Measurements from ENCODE around the gene EGLN1.

EGLN1 gene

DNA sequence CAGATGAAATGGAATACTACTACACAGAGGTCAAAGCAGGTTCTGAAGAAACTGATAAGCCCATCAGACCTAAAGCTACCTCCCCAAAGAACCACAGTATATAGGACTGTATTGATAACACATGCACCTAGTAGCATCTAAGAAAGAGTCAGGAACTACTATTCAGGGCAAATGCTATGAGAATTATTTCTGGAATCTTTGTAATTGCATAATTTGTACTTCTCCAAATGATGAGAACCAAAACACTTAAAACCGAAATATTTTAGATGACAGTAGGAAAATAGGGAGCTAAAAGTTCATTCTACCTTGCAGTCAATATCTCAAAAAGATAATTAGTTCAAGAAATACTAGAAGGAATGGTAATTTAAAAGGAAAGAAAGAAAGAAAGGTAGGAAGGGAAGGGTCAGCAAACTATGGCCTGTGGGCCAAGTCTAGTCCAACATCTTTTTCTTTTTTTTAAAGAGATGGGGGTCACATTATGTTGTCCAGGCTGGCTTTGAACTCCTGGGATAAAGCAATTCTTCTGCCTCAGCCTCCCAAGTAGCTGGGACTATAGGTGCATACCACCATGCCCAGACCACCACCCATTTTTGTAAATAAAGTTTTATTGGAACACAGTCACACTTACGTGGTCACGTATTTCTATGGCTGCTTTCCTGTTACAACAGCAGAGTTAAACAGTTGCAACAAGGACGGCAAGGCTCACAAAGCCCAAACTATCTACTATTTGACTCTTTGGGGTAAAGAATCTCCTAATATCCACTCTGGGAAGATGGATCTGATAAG lies 24.0 kb downstream of the EGLN1 start:
- no peak for DNase-seq (ENCODE audit: low read depth in 2 of 2)

GRCh38 chr1:231396643-231397042 lies 25.4 kb downstream of the EGLN1 start:
- no peak for DNase-seq (ENCODE audit: low read depth in 2 of 2)

DNA sequence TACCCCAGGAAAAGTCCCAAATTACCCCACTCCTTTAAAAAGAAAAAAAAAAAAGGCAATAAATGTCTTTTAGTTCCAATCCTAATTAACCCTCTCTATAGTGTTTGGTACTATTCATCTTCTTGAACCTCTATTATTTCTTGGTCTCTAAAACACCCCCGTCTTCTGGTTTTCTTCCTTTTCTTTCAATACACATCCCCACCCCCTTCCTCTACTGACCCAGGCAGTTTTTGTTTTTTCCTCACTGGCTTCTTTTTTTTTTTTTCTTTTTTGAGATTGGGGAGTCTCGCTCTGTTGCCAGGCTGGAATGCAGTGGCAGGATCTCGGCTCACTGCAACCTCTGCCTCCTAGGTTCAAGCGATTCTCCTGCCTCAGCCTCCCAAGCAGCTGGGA lies 26.1 kb downstream of the EGLN1 start:
- no peak for DNase-seq (ENCODE audit: low read depth in 2 of 2)

GRCh38 chr1:231395076-231395997 lies 26.8 kb downstream of the EGLN1 start:
- DNase-seq (ENCODE audit: low read depth in 2 of 2) = no peak

DNA sequence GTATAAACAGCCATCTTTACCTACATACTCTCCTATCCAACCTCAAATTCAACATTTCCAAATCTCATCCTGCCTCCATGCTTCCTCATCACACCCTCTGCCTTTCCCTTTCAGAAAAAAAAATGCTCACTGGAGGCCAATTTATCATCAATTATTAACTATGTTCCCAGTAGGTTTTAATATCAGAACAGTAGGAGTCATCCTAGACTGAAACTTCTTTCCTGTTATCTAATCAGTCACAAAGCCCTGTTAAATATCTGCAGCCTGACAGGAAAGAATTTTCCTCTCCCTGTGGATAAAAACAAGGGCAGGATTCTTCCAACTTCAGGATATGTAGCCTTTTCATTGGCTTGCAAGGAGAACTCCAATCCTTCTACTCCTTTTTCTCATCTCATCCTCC lies 28.4 kb downstream of the EGLN1 start:
- DNase-seq (ENCODE audit: low read depth in 2 of 2) = no peak

DNA sequence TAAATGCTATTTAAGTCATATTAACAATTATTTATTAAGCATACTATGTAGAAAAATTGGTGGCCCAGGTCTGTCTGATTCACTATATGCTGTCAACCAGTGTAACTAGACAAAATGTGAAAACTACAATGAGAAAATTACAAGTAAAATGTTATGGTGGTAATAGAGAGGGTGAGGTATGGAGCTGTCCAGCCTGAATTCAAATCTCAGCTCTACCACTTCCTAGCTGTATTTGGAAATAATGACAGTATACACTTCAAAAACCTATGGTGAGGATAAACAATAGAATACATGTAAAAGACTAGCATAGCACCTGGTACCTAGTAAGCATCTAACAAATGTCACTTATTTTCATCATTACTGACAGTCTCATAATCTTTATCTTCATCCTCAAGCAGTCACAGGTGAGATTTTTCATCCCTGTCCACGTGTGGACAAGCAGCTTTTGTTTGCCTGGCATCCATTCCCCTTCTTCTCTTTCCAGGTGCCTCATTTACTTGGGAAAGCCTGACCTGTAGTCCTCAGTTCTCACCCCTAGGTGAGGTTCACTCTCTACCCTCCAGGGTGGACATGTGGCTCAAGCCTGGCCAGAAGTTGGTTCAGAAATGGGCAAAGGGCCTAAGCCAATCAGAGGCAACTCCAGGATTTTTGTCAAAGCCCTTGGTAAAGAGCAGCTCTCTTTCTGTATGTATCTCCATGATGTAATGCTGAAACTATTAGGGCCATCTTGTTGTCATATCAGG lies 29.5 kb downstream of the EGLN1 start:
- DNase-seq (ENCODE audit: low read depth in 2 of 2) = no peak

GRCh38 chr1:231390071-231390470 lies 32.0 kb downstream of the EGLN1 start:
- no peak for DNase-seq (ENCODE audit: low read depth in 2 of 2)

DNA sequence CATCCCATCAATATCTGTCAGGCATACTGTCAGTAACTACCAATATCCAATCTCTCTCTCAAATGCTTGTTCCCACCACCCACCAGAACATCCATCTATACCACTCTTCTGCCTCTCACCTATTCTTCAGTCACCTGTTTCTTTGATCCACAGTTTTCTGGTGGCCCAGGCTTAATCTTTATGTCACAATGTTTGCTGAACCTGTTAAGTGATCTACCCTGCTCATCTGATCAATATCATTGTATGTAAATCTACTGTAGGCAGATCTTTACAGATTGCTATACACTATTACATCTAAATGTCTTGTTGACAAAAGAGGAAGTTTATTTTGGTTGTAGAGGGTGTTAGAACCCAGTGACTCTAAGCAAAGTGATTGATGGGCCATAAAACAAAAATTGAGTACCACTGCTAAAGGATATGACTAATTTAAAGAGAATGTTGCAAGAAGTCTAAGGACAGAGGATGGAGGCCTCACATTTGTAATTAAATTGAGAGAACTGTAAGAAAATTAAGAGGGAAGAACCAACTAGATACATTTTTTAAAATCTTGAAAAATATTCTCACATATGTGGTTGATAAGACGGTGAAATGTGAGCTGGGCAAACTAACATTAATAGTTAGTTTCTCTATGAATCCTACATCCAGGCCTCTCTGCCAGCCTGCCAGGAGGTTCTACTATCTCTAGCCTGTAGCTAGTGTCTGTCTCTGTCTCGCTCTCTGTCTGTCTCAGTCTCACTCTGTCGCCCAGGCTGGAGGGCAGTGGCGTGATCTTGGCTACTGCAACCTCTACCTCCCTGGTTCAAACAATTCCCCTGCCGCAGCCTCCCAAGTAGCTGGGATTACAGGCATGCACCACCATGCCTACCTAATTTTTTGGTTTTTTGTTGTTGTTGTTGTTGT lies 34.1 kb downstream of the EGLN1 start:
- DNase-seq (ENCODE audit: low read depth in 2 of 2) = no peak

- no peak for DNase-seq (ENCODE audit: low read depth in 2 of 2)
Observed at GRCh38 chr1:231386466-231386865, 35.6 kb downstream of the EGLN1 start.

- no peak for DNase-seq (ENCODE audit: low read depth in 2 of 2)
Observed at GRCh38 chr1:231385416-231385748, 36.7 kb downstream of the EGLN1 start.

DNA sequence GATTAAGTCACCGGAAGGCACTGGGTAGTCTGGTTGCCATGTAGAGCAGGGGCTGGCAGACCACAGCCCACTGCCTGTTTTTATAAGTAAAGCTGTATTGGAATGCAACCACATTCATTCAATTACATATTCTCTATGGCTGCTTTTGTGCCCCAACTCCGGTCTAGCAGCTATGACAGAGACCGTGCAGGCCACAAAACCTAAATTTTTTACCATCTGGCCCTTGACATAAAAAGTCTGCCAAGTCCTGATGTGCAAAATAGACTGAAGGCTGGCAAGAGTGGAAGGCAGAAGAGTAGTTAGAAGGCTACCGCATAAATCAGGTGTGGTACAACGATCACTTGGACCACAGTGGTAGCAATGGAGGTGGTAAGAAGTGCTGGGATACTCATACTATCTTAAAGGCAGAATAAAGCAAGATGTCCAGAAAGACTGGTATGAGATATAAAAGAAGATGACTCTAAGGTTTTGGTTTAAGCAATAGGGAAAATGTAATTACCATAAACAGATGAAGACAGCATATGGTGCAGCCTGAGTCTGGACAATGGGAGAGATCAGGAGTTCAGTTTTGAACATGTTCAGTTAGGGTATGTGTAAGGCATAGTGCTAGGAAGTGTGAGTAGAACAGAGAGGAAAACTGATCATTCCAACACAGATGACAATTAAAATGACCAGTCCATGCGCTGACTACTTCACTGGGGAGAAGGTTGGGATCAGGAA lies 37.2 kb downstream of the EGLN1 start:
- DNase-seq (ENCODE audit: low read depth in 2 of 2) = no peak

DNA sequence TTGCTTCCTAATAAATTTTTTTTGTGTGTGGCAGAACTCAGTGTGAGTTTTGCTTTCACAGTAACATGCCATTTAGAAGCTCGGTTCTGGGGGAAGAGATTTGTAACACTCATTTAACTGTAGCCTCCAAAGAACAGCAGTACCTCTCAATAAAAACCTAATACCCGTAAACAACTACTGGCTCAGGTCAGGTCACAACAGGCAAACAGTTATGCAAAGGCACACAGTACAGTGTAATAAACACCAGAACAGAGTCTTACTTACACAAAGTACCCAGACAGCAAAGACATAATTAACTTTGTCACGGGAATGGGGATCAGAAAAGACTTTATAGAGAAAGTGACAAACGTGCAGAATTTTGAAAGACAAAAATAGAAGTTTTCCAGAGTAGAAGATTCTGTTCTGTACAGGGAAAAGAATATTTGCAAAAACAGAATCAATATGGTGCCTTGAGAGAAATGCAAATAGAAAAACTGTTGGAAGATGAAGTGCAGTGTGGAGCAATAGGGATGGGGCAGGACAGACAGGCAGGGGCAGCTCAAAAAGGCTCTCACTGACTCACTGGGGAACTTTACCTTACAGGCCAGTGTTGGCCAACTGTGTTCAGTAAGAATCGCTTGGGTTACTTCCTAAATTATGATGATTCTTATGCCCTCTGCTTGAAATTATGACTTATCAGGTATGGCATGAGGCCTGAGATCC lies 38.8 kb downstream of the EGLN1 start:
- DNase-seq (ENCODE audit: low read depth in 2 of 2) = no peak

- DNase-seq (ENCODE audit: low read depth in 2 of 2) = no peak
Observed at GRCh38 chr1:231382426-231382825, 39.7 kb downstream of the EGLN1 start.

DNA sequence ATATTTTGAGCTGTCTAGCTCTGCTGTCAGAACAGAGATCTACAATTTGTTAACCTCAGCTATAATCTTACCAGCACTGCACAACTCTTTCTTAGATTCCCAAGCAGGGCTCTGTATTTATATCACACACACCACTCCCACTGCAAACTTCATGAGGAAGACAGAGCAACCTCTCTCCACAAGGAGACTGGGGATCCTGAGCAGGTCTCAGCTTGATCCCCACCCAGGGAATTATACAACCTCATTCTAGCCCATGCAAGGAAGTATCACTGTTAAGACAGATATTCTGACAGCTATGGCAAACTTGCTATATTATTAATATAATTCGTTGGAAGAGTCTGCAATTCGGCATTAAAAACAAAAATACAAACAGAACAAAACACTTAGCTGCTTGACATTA lies 40.4 kb downstream of the EGLN1 start:
- no peak for DNase-seq (ENCODE audit: low read depth in 2 of 2)

- no peak for DNase-seq (ENCODE audit: low read depth in 2 of 2)
Observed at GRCh38 chr1:231376875-231377549, 45.1 kb downstream of the EGLN1 start.

GRCh38 chr1:231376101-231376500 lies 46.0 kb downstream of the EGLN1 start:
- no peak for DNase-seq (ENCODE audit: low read depth in 2 of 2)

- DNase-seq (ENCODE audit: low read depth in 2 of 2) = no peak
Observed at GRCh38 chr1:231374394-231374793, 47.7 kb downstream of the EGLN1 start.

GRCh38 chr1:231372501-231372900 lies 49.6 kb downstream of the EGLN1 start:
- no peak for DNase-seq (ENCODE audit: low read depth in 2 of 2)

DNA sequence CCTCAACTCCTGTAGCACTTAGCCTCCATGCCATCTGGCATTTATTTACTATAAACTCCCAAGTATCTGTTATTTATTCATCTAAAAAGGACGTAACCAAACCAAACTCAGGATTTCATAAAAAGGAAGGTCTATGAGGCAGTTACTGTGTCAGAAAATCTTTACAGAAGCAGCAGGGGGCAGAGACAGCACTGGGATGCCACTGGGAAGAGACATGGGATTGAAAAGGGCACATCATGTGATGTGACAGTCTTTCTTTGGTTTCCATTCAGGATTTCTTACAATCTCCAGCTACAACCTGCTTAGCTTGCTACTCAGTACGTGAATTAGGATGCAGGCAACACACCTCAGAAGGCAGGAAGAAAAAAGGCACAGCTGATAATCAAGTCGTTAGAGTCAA lies 52.8 kb downstream of the EGLN1 start:
- DNase-seq (ENCODE audit: low read depth in 2 of 2) = no peak

- no peak for DNase-seq (ENCODE audit: low read depth in 2 of 2)
Observed at GRCh38 chr1:231364192-231364591, 57.9 kb downstream of the EGLN1 start.
